AG04450 (cell line): Measurements from ENCODE around the gene NEMP2. TPM values are rescaled to one million over a fixed set of nuclear protein-coding genes. Genes with fewer than 3 reads are reported as not detected.

ENCODE experiments used
- CTCF ChIA-PET: fragments of 300-600, 350-600 bp; formaldehyde crosslinking; extraction: SDS; loops from one replicate; lab custom pipeline; 2022; ENCODE audit warnings: antibody characterized with exemption, inconsistent platforms; lab: Charles Lee
- POLR2A ChIA-PET: fragments of 350-600 bp; formaldehyde crosslinking; extraction: SDS; loops from one replicate; lab custom pipeline; 2021; ENCODE audit warnings: antibody characterized with exemption, inconsistent platforms; lab: Yijun Ruan, JAX
- DNase-seq: peaks from one replicate; pipeline ENCODE4 v3.0.0-alpha.2; 2011; ENCODE audit warnings: low read depth, low spot score
- H3K27ac ChIP-seq: one replicate; pipeline ENCODE4 v1.5.1; 2012; ENCODE audit warnings: low read depth, low read length, control low read depth
- H3K27me3 ChIP-seq: one replicate; pipeline ENCODE4 v1.6.0; 2012; ENCODE audit warnings: low read length; ENCODE audit not compliant: control insufficient read depth, insufficient read depth
- H3K4me3 ChIP-seq: 2 replicates; pipeline ENCODE4 v1.5.1; 2011; ENCODE audit warnings: mild to moderate bottlenecking, low read depth, low read length, control low read depth
- H3K9me3 ChIP-seq: 2 replicates; pipeline ENCODE4 v1.5.1; 2012; ENCODE audit warnings: low read length; ENCODE audit not compliant: control insufficient read depth, insufficient read depth
- polyA plus RNA-seq: library from polyadenylated mRNA; depleted of rRNA; stranded (reverse); fragments of >200 nt; gene quantifications from 2 replicates; pipeline ENCODE4 v1.2.3, GENCODE V29; 2011
- TF ChIP-seq, protein P1 (sequence below): IDR thresholded peaks from 2 replicates; pipeline ENCODE4 v1.5.1; 2011; ENCODE audit warnings: low read depth, low read length, control low read depth, inconsistent platforms

The NEMP2 gene
- polyA plus RNA-seq, 1 experiment = 7.3 TPM

DNA sequence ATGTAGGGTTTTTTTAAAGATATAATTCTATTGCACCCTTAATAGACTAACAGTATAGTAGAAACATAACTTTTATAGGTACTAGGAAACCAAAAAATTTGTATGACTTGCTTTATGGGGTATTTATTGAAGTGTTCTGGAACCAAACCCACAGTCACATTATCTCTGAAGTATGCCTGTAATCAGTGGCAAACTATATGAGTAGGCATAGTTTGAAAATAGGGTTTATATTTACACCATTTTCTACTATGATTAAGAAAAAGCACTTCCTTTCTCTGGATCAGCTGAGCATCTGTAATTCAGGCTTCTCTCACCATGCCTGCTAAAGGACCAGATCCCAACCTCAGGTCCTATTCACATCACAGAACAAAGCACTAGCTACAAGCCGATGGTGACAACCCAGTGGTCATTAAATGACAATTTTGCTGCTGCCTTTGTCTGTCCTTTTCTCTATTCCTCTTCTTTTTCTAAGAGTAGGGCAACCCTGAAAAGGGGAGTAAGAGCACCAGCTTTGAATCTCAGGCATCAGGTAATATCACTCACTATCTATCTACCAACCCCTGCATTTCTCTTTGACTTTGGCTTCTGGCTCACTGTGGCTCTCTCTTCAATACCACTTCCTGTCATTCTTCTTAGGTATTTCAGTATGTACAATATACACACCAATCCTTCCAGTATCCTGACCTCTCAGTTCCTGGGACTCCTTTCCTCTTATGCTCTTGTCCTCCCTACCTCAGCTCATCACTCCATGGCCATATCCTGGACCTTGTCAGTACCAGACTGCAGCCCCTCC, 14.4 kb downstream of the NEMP2 start:
- DNase-seq = no peak
- Histone ChIP-seq H3K27me3 (no peaks in the 10 kb centered on the region), H3K9me3 (no peaks in the 10 kb centered on the region), H3K27ac (no peak overlapping the region), H3K4me3 (no peak overlapping the region)
- ChIA-PET POLR2A (no interaction called here), CTCF (interaction anchor here (0.9 kb wide), 1 partner anchor 10 kb away, joined by 3 read pairs; no protein-coding TSS in a partner anchor)
- TF ChIP-seq, protein P1, sequence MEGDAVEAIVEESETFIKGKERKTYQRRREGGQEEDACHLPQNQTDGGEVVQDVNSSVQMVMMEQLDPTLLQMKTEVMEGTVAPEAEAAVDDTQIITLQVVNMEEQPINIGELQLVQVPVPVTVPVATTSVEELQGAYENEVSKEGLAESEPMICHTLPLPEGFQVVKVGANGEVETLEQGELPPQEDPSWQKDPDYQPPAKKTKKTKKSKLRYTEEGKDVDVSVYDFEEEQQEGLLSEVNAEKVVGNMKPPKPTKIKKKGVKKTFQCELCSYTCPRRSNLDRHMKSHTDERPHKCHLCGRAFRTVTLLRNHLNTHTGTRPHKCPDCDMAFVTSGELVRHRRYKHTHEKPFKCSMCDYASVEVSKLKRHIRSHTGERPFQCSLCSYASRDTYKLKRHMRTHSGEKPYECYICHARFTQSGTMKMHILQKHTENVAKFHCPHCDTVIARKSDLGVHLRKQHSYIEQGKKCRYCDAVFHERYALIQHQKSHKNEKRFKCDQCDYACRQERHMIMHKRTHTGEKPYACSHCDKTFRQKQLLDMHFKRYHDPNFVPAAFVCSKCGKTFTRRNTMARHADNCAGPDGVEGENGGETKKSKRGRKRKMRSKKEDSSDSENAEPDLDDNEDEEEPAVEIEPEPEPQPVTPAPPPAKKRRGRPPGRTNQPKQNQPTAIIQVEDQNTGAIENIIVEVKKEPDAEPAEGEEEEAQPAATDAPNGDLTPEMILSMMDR = no peak

DNA sequence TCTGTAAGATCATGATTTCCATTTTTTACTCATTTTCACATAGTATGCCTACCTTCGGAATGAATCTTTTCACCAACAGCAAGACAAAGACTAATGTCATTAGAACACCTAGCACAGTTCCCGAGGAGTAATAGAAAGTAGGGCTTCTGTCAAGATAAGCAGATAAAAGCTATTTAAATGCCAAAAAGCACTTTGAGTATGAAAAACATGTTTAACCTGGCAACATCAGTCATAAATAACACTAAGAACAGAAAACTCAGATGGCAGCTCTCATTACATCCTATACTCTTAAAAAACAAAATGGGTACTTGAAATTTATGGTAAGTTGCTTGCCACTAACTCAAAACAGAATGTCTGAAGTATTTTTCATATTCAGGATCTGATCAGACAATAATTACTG, 17.1 kb downstream of the NEMP2 start:
- Histone ChIP-seq H3K27me3 (no peaks in the 10 kb centered on the region), H3K27ac (no peak overlapping the region), H3K9me3 (no peaks in the 10 kb centered on the region), H3K4me3 (no peak overlapping the region)
- CTCF ChIA-PET = interaction anchor here (0.6 kb wide), 1 partner anchor 333 kb away, joined by 3 read pairs; no protein-coding TSS in a partner anchor
- TF ChIP-seq, protein P1 = no peak
- POLR2A ChIA-PET = no interaction called here
- DNase-seq = no peak

DNA sequence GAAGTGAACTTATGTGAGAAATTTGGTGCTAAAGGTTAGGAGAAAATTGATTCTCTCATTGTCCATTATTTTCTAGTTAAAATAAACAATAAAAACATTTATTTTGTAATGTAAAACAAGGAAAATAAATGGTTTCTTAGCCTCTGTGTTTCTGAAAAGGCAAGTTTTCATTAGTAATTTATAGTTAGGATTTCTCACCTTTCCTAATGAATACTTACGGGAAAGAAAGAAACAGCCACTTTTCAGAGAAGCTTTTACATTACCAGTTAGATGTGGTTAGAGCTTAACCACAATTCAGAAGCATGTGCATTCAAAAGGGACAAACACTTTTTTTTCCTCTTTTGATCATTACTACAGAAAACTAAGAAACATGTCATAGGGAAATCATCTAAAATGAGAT, 18.8 kb downstream of the NEMP2 start:
- TF ChIP-seq, protein P1 = no peak
- POLR2A ChIA-PET = no interaction called here
- CTCF ChIA-PET = no interaction called here
- H3K27me3 ChIP-seq = no peaks in the 10 kb centered on the region
- DNase-seq = no peak
- H3K4me3 ChIP-seq = no peak overlapping the region
- H3K9me3 ChIP-seq = no peaks in the 10 kb centered on the region
- no peak overlapping the region for H3K27ac ChIP-seq

DNA sequence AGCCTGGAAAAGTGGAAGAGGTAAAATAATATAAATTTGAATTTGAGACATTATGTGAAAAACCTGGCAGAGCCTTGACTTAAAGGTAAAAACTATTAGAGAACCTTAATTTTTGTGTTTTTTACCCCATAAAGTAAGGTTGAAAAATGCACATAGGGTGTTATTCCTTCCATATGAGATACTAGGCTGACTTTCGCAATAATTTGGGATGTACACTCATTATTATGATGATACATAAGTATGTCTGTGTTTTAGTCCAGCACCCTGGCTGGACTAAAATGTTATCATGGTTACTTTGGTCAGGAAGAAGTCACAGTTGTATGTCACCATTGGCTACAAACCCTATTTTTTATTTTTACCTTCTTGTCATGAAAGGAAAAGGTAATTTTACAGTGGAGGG, 19.8 kb downstream of the NEMP2 start:
- no peak overlapping the region for H3K27ac ChIP-seq
- H3K27me3 ChIP-seq = no peaks in the 10 kb centered on the region
- TF ChIP-seq, protein P1 = no peak
- no peak overlapping the region for H3K4me3 ChIP-seq
- no peaks in the 10 kb centered on the region for H3K9me3 ChIP-seq
- POLR2A ChIA-PET = no interaction called here
- no peak for DNase-seq
- CTCF ChIA-PET = interaction anchor here (0.9 to 1.2 kb wide), 2 partner anchors 170 to 426 kb away, joined by 3 to 4 read pairs; no protein-coding TSS in a partner anchor

DNA sequence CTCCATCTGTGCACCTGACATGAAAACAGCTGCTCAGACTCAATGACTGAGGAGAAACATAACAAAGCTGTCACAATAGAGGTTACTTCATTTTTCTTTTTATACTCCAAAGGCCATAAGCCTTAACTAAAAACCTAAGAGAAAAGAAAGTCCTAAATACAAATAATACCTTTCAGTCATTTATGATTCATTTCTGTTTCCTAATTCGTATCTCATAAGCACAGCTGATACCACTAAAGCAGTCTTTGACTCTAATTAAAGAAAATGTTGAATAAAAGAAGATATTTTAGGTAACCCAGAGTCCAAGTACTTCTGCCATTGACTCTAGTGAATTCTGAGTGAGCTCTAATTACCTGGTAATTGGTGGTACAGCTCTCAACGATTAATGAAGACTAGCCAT, 20.6 kb downstream of the NEMP2 start:
- ChIA-PET POLR2A (no interaction called here), CTCF (interaction anchor here (0.9 to 1.2 kb wide), 2 partner anchors 169 to 425 kb away, joined by 3 to 4 read pairs; no protein-coding TSS in a partner anchor)
- no peak for DNase-seq
- TF ChIP-seq, protein P1 = no peak
- Histone ChIP-seq H3K27me3 (no peaks in the 10 kb centered on the region), H3K9me3 (no peaks in the 10 kb centered on the region), H3K4me3 (no peak overlapping the region), H3K27ac (no peak overlapping the region)
